HG02610 (cell line): ENCODE data around the gene RSPRY1.
A peak's percentile ranks its signal among the peaks of the same experiment; 100 is the strongest.
"Not testable (repeated sequence)": the region's sequence is repeated elsewhere in the genome, so short reads cannot be mapped to it uniquely, and the experiment has no call there.

Experiments used
- ATAC-seq: cut with Tn5 transposase; IDR thresholded peaks from one replicate; pipeline ENCODE4 v1.9.1; 2021; ENCODE audit warnings: mild to moderate bottlenecking, moderate library complexity; ENCODE audit not compliant: unreplicated experiment

The RSPRY1 gene

DNA sequence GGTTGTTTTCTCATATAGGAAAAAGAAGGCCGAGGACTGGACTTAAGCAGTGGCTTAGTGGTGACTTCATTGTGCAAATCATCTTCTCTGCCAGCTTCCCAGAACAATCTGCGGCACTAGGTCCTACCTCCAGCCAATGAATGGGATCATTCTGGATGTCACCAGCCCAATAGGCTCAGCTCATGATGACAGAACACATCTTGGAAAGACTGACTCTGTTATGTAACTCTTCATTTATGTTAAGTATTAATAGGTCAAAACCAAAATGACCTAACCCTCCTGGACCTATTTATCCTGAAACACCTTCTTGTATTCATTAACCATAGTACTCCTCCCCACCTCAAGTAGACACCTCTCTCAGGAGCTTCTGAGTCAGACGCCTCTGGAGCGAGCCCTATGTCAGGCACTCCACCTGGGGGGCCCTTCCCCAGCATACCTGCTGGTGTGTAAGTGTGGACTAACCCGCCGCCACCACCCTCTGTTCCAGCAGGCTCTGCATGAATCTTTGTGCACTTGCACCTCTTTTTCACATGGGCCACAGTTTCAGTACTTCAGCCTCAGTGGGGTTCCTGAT, 66.1 kb downstream of the RSPRY1 start:
- ATAC-seq, result no peak

DNA sequence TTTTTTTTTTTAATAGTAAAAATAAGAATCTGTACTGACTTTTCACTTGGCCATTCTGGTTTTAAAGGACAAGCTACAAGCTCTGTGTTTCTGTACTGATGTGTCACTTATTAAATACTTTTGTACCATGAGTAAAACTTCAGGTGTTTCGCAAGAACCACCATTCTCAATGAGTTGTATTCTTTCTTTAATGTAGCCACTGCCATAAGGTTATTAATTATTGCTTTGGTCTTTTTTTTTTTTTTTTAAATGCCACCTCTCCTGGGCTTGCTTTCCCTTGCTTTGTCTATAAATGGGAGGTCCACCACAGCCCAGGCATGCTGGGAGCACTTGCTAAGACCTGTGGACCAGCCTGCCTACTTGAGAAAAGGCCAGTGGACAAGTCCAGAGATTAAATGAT, 67.3 kb downstream of the RSPRY1 start:
- no peak for ATAC-seq

DNA sequence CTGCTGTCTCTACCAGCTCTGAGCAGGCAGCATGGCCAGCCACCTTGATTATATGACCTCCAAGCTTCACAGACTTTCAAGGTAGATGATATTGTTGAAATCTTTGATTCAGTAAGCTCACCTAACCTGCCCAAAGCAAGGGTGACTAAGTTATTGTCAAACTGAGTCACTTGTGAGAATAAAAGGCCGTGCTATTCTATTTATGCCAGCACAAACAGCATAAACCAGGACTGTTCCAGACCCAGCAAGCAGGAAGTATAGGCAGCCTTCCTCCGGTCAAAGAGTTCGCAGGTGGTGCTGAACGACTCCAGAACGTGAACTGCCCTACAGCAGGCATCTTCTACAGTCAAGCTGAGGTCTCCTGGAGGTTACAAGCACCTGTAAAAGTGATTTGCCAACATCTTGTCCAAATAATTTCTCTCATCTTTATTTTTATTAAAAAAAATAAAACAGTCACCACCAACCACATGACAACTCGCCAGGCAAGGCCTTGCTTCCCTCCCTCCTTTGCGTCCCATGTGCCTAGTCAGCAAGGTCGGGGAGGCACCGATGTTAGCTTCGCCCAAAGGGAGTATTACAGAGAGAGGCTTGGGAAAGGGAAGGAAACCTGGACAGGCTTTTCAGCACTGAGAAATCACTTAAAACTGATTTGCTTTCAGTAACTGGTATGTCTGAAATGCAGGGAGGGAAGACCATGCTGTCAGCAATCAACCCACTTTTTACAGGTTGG, 69.7 kb downstream of the RSPRY1 start:
- ATAC-seq, result no peak

DNA sequence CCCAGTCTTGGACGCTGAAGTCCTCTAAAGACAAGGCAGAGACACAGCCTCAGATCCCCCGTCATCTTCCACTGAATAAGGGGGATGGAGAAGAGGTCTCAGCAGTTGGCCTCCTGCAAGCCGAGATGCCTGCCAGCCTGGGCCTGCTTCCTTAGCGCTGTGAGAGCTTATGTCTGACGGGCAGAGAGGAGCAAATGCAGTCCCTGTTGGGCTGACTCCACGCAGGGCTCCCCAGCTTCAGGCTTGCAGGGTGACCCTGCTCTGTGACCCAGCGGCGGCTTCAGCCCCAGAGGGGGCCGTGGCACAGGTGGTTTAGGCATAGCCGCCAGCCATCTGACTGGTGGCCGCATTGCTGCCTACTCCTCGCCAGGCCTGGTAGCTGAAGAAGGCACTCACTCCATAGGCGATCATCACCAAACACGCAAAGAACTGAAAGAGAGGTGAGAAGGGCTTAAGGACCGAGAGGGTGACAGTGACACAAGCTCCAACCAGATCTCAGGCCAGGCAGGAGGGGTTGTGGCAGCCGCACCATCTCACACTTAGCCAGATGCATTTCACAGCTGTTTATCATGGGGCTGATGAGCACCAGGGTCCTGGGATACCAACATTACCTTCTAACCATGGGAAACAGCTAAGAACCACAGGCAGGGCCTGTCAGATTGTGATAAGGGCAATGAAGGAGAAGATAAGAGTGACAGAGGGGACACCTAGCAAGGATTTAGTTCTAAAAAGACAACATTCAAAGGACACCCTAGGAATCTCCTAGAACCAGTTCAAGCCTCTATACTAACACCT, 70.7 kb downstream of the RSPRY1 start:
- no peak for ATAC-seq

DNA sequence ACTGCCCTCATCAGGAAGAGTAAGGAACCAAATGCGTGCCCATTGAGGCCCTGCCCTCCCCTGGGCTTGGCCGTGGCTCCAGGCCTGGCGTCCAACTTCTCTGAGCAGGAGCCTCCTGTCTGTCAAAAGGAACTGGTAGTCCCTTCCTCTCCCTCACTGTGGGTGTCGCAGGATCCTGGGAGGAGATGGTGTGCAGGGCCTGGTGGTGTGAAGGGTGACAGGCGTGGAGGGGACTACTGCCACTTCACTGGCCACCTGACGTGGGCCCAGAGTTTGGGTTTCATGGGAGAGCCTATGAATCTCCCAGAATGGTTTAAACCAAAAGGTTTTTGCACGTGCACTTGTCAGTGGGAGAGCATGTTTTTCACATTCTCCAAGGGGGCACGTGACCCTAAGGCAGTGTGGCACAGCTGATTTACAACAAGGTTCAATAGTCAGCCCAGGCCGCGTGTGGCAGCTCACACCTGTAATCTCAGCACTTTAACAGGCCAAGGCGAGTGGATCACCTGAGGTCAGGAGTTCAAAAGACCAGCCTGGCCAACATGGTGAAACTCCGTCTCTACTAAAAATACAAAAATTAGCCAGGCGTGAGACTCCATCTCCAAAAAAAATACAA, 71.4 kb downstream of the RSPRY1 start:
- ATAC-seq, result no peak

DNA sequence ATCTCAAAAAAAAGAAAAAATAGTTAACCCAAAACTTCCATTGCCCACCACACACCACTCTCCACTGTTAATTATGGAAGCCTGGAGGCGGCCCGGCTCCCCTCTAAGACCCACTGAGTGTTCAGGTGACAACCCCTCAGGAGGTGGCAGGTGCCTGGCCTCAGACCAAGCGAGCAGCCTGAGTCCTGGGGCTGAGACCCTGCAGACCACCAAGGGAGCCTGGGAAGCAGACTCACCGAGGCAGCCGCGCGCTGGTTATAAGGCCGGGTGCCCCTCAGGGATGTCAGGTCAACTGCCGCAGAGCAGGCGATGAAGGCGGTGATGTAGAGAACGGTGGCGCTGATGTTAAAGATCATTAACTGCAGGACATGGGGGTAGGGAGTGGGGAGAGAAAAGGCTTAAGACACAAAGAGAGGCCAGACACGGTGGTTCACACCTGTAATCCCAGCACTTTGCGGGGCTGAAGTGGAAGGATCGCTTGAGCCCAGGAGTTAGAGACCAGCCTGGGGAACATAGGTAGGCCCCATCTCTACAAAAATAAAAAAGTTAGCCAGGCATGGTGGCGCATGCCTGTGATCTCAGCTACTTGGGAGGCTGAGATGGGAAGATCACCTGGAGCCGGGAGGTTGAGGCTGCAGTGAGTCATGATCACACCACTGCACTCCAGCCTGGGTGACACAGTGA, 72.2 kb downstream of the RSPRY1 start:
- ATAC-seq, result no peak

DNA sequence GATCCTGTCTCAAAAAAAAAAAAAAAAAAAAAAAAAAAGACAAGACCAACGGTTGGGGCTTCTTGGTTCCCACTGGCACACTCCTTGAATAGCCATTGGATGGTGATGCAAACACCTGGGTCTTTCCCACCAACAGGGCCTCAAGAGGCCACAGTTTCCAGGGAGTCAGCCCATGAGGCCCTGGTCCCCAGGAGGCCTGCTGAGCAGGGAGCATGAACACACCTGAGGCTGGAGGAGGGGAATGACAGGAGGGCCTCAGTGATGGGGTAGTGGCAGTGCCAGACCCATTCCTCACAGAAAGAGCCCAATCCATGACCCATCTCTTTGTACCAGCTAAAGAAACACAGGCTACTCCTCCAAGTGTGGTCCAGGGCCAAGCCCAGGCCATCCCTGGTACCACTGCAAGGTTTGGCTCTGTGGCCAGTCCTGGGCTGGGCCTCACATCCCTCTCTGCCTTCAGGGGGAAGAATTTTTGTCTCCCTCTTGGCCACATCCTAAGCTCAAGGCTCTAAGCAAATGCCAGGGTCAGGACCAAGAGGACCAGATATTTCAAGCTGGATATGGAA, 72.9 kb downstream of the RSPRY1 start:
- no peak for ATAC-seq

DNA sequence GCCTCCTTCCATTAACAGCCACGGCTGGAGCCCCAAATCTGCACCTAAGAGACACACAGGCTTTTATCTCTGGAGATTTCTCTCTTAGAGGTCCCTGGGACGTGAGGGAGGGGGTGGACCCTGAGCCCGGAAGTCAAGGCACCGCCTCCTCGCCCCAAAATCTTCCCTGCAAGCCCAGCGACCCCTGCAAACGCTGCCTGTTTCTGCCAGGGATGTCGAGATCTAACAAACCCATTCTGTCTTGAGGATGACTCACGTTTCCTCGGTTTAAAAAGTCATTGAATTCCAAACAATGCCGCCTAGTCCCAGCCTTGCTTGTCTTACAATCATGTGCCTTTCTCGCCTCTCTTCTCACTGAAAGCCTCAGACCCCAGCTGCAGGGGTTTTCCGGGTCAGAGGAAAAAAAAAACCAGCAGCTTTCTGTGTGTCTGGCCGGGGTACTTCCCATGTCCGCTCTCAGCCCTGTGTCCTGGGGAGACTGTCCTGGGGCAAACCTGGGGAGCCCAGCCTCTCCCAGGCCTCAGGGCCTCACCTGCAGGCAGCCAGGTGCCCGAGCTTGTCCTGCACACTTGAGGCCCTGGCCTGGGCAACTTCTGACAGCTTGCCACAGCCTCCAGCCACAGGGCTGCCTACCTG, 74.3 kb downstream of the RSPRY1 start:
- ATAC-seq, result peak; percentile 47

DNA sequence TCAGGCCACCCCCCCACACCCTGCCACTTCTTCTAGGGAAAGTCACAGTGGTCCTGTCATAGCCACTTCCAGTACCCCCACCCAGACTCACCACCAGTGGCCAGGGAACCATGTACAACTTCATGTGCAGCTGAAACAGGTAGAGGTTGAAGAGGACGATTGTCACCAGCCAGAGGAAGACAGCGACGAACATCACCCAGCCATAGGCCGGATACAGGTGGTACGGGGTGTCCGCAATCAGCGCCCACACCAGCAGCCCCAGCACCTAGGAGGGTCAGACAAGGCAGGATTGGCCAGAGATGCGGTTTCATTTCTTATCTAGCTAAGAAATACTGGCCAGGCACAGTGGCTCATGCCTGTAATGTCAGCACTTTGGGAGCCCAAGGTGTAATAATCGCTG, 75.7 kb downstream of the RSPRY1 start:
- ATAC-seq, result no peak

DNA sequence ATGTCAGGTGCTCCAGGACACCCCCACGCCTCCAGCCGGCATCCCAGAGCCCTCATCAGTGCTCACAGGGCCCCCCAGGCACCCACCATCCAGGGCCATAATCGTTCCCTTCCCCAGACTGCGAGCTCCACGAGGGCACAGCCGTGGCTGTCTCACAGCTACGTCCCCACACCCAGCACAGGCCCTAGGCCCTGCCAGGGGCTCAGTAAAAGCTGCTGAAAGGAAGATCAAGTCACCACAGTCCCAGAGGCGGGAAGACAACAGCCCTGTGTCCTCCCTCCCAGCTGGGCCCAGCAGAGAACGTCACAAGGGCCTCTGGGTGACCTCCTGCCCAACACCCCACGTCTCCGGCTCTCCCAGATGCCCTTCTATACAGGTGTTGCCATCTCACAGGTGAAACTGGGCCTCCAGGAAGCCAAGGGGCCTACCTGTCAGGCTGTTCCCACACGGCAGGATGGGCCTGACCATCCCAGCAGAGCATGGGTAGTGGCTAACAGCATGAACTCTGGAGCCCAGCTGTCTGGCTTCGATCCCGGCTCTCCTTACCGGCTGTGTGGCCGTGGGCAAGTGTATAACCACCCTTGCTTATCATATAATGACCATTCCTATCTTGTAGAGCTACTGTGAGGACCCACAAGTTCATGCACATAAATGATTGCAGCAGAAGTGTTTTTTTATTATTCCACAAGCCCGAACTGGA, 76.9 kb downstream of the RSPRY1 start:
- no peak for ATAC-seq

DNA sequence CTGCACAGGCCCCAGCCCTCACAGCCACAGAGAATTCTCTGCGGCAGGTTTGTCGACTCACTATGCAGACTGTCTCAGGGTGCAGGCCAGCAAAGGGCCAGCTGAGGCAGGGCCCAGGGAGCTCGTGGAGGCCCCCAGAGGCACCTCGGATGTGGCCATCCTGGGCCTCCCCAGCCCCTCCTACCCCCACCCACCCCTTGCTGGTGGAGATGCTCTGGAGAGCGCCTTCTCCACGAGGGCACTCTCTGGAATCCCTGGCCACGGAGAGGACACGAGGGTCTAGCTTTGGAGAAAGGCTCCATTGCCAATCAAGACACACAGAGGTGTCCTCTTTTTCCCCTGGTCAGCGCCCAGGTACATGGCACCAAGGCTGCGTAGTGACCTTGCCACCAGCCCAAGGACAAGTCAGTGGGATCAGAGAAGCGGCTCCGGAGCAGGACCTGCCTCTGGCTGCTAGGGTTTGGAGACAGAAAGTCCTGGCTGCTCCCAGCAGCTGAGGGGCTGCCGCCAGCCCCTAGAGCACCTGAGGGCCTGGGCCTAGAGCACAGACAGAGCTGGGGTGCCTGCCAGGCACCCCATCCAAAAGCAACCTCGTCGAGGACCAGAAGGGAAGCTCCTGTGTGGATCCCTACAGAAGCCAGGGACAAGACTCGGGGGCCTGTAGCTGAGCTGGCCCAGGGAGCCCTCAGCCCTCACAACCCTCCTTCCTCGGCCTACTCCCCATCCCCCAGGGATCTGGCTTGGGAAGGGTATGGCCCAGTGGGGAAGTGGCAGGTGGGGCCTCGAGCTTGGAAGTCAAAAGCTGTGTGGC, 77.6 kb downstream of the RSPRY1 start:
- no peak for ATAC-seq

DNA sequence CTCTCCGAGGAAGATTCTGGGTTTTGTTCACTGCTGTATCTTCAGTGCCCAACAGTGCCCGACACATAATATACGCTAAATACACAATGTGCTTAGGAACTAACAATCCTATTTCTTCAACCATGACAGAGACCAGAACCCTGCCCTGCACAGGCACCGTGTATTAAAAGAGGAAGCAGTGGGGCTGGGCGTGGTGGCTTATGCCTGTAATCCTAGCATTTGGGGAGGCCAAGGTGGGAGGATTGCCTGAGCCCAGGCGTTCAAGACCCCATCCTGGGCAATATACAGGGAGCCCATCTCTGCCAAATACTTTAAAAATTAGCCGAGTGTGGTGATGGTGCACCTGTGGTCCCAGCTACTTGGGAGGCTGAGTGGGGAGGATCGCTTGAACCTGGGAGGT, 78.3 kb downstream of the RSPRY1 start:
- ATAC-seq, result no peak

DNA sequence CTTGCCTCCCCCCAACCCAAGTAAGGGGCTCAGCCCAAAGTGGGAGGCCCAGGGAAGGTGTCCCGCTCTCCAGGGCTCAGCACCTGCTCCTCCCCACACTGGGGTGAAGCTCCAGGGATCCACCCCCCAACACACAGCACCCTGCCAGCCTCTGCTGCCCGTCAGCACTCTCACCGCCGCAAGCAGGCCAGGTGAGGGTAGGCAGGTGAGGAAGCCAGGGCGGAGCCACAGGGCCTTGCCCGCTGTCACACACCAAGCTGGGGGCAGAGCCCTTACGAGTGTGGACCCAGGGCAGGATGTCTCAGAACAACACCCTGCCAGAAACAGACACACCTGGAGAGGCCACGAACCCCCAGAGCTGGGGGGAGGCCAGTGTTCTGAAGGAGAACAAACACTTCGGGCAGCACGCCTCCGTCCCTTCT, 78.8 kb downstream of the RSPRY1 start:
- ATAC-seq, result no peak

DNA sequence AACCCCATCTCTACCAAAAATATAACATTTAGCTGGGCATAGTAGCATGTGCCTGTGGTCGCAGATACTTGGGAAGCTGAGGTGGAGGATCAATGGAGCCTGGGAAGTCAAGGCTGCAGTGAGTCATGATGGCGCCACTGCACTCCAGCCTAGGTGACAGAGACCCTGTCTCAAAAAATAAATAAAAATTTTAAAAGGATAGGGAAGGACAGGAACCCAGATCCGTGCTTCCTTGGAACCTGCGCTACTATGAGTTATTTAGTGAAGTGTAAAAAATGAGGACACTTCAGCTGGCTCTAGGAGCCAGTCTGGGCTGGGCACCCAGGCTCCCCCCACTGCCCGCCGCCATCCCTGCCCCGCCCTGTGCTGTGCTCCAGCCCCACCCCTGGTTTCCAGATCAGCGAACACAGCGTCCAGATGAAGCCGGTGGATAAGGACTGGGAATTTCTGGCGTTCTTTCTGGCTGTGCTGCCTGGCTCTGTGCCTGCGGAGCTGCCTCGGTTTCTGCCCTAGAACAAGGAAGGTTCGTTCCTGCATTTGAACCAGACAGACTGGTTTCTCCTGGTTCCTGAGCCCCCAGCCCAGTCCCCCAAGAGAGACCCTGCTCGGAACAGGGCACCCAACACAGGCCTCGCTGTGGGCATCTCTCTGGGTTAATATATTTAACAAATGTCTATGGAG, 79.9 kb downstream of the RSPRY1 start:
- ATAC-seq, result no peak

DNA sequence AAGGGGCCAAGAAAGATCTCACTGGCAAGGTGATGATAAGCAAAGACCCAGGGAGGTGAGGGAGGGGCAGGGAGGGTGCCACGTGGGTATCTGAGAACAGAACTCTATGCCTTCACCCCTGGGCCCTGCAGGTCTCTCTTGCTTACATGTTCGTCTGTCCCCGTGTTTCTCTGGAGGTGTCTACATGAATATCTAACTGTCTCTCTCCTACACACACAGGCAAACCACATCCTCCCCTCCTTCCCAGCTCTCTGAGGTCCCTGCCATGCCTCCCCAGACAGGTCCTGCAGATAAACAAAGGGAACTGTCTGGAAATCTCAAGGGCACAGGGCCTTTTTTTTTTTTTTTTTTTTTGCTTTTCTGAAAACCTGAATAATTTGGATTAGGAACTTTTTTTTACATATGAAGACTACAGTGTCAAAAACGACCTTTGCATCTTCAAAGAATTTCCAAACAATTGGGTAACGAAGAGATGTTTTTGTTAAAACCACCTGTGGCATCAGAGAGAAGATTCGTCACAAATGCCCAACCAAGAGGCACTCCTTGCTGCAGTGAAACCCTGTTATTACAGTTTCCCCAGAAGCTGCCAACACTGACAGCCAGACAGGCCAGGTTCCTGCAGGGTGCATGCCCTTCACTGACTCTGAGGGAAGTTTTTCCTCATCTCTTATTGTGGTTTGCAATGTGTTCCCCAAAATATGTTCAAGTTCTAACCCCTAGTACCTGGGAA, 80.6 kb downstream of the RSPRY1 start:
- ATAC-seq, result no peak

DNA sequence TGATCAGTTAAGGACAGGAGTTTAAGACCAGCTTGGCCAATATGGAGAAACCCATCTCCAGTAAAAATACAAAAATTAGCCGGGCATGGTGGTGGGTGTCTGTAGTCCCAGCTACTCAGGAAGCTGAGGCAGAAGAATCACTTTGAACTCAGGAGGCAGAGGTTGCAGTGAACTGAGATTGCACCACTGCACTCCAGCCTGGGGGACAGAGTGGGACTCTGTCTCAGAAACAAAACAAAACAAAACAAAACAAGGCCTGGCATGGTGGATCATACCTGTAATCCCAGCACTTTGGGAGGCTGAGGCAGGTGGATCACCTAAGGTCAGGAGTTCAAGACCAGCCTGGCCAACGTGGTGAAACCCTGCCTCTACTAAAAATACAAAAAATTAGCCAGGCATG, 81.2 kb downstream of the RSPRY1 start:
- ATAC-seq, result not testable (repeated sequence)
